Gastrocnemius medialis (tissue), 4 donors: ENCODE data around the gene CSF3R.

Experiments used
- POLR2A ChIP-seq, 2 donors: fragments of 450-650 bp; IDR thresholded peaks; one replicate each; pipeline ENCODE4 v1.6.1; 2017; ENCODE audit warnings: antibody characterized with exemption in 2 of 2, mild to moderate bottlenecking in 2 of 2, moderate library complexity in 2 of 2
- TF ChIP-seq, protein P1 (sequence below), 5 experiments: fragments of 450-650 bp in 3 of 5; fragments of 200-600 bp in 2 of 5; sonication (generic) in 2 of 5; IDR thresholded peaks in 4 of 5; conservative IDR thresholded peaks in 1 of 5; 1 replicate in 4 of 5; 2 replicates in 1 of 5; pipeline ENCODE4 v1.5.1; 2016 to 2019; ENCODE audit warnings: antibody characterized with exemption in 5 of 5, mild to moderate bottlenecking in 3 of 5, moderate library complexity in 3 of 5

DNA sequence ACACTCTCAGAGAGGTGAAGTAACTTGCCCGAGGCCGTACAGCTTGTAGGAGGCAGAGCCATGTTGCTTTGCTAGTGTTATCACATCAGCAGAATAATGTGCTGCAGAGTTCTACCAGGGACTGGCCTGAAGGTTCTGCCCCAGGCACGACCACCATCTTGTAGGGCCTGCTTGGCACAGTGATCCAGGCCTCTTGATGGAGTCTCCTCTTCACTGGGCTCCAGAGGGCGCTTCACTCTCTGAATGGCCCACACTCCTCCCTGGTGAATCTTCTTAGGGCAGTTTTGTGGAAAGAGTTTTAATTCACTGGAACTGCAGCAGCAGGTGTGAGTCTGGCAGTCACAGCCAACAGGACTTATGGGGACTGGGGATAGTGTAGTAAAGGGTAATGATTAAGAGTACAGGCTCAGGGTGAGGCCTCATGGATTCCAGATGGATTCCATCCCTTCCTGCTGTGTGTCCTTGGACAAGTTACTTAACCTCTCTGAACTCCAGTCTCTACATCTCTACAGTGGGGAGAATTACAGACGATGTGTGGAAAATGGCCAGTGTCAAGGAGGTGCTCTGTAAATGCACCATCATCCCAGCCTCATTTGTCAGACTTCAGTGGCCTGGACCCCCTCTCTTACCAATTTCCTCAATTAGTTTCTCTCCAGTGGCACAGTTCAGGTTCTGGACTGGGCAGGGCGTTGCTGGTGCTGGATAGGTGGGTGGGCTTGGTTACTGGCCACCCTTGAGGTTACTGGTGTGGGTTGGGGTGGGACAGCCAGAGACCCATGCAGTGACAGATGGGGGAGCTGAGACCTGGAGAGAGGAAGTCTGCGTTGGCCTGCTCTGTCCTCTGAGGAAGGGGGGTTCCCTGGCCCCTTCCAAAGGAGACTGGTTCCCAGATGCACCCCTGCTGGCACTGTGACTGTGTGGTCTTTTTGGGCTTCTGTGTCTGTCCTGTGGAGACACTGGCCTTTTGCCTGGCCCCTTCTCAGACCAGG, 45.9 kb upstream of the CSF3R start:
- no peak for TF ChIP-seq POLR2A (IDR thresholded peaks at IDR 0.05)
- TF ChIP-seq, protein P1, sequence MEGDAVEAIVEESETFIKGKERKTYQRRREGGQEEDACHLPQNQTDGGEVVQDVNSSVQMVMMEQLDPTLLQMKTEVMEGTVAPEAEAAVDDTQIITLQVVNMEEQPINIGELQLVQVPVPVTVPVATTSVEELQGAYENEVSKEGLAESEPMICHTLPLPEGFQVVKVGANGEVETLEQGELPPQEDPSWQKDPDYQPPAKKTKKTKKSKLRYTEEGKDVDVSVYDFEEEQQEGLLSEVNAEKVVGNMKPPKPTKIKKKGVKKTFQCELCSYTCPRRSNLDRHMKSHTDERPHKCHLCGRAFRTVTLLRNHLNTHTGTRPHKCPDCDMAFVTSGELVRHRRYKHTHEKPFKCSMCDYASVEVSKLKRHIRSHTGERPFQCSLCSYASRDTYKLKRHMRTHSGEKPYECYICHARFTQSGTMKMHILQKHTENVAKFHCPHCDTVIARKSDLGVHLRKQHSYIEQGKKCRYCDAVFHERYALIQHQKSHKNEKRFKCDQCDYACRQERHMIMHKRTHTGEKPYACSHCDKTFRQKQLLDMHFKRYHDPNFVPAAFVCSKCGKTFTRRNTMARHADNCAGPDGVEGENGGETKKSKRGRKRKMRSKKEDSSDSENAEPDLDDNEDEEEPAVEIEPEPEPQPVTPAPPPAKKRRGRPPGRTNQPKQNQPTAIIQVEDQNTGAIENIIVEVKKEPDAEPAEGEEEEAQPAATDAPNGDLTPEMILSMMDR (IDR thresholded peaks at IDR 0.05 in 4 of 5, conservative IDR thresholded peaks at IDR 0.05 in 1 of 5), result no peak
